Calu3 (cell line): Measurements from ENCODE around the gene DCN. TPM values are rescaled to one million over a fixed set of nuclear protein-coding genes. Genes with fewer than 3 reads are reported as not detected.
"Not testable (repeated sequence)": the region's sequence is repeated elsewhere in the genome, so short reads cannot be mapped to it uniquely, and the experiment has no call there.

ENCODE experiments used
- BruUV-seq: library from RNA; stranded (reverse); fragments of 400-500 nt; replicated peaks from 2 replicates; lab custom pipeline; 2021; lab: Mats Ljungman, UMichigan
- CTCF ChIA-PET: fragments of 300-600 bp; sonication (Branson Sonifier 250); formaldehyde crosslinking; loops from one replicate; lab custom pipeline; 2022; ENCODE audit warnings: antibody characterized with exemption; lab: Charles Lee
- DNase-seq: peaks from one replicate; pipeline ENCODE4 v3.0.0; 2022
- H3K27ac Mint-ChIP-seq: one replicate; pipeline ENCODE4 v1.8.0; 2022; ENCODE audit warnings: mixed read lengths; ENCODE audit not compliant: unreplicated experiment
- H3K27me3 Mint-ChIP-seq: one replicate; pipeline ENCODE4 v1.8.0; 2022; ENCODE audit warnings: mixed read lengths; ENCODE audit not compliant: unreplicated experiment
- H3K36me3 Mint-ChIP-seq: one replicate; pipeline ENCODE4 v1.8.0; 2022; ENCODE audit warnings: mild to moderate bottlenecking, moderate library complexity, mixed read lengths; ENCODE audit not compliant: insufficient read depth, unreplicated experiment
- H3K4me1 Mint-ChIP-seq: one replicate; pipeline ENCODE4 v1.8.0; 2022; ENCODE audit warnings: mild to moderate bottlenecking, low read depth, mixed read lengths; ENCODE audit not compliant: unreplicated experiment
- H3K4me3 Mint-ChIP-seq: one replicate; pipeline ENCODE4 v1.8.0; 2022; ENCODE audit warnings: mild to moderate bottlenecking, low read depth, moderate library complexity, mixed read lengths; ENCODE audit not compliant: unreplicated experiment
- H3K9me3 Mint-ChIP-seq: one replicate; pipeline ENCODE4 v1.8.0; 2022; ENCODE audit warnings: low read depth, mixed read lengths; ENCODE audit not compliant: unreplicated experiment
- intact Hi-C: fragments of 100-400 bp; cut with micrococcal nuclease; formaldehyde crosslinking; loops from one replicate; pipeline ENCODE4 v1.10.0; 2022; ENCODE audit not compliant: unreplicated experiment
- total RNA-seq: library from RNA; stranded (reverse); gene quantifications from 2 replicates; pipeline ENCODE4 v1.2.3, GENCODE V29; 2022
- TF ChIP-seq, protein P1 (sequence below): fragments of 200-600 bp; IDR thresholded peaks from one replicate; pipeline ENCODE4 v1.8.0; 2022; ENCODE audit warnings: antibody characterized with exemption; ENCODE audit not compliant: unreplicated experiment

The DCN gene
- total RNA-seq, 1 experiment from 2014 or later: not detected

GRCh38 chr12:91210144-91210543, 27.5 kb upstream of the DCN start:
- Mint-ChIP-seq H3K36me3 (no peaks in the 10 kb centered on the region), H3K4me1 (no peaks in the 10 kb centered on the region), H3K4me3 (no peak overlapping the region), H3K27me3 (no peaks in the 10 kb centered on the region), H3K9me3 (peaks cover 13% of the 10 kb centered on the region), H3K27ac (no peak overlapping the region)
- CTCF ChIA-PET: no interaction called here
- TF ChIP-seq, protein P1, sequence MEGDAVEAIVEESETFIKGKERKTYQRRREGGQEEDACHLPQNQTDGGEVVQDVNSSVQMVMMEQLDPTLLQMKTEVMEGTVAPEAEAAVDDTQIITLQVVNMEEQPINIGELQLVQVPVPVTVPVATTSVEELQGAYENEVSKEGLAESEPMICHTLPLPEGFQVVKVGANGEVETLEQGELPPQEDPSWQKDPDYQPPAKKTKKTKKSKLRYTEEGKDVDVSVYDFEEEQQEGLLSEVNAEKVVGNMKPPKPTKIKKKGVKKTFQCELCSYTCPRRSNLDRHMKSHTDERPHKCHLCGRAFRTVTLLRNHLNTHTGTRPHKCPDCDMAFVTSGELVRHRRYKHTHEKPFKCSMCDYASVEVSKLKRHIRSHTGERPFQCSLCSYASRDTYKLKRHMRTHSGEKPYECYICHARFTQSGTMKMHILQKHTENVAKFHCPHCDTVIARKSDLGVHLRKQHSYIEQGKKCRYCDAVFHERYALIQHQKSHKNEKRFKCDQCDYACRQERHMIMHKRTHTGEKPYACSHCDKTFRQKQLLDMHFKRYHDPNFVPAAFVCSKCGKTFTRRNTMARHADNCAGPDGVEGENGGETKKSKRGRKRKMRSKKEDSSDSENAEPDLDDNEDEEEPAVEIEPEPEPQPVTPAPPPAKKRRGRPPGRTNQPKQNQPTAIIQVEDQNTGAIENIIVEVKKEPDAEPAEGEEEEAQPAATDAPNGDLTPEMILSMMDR: no peak
- intact Hi-C loops: no loop called here
- BruUV-seq: no TSS peak
- no peak for DNase-seq

GRCh38 chr12:91207301-91207700, 24.7 kb upstream of the DCN start:
- H3K4me3 Mint-ChIP-seq, H3K9me3 Mint-ChIP-seq, H3K36me3 Mint-ChIP-seq, CTCF ChIA-PET, BruUV-seq, intact Hi-C loops, H3K4me1 Mint-ChIP-seq, H3K27ac Mint-ChIP-seq, DNase-seq, H3K27me3 Mint-ChIP-seq: not testable (repeated sequence)

DNA sequence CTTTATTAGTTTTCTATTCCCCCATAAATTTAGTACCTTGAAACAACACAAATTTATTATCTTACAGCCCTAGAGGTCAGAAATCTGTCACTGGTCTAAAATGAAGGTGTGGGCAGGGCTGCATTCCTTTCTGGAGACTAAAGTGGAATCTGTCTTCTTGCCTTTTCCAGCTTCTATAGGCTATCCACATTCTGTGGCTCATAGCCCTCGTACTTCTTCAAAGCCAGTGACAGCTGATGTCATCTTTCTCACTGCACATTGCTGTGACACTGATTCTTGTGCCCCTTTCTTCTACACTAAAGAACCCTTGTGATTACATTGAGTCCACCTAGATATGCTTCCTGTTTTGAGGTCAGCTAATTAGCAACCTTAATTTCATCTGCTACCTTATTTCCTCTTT, 23.2 kb upstream of the DCN start:
- intact Hi-C loops: no loop called here
- H3K4me1 Mint-ChIP-seq: no peaks in the 10 kb centered on the region
- no peak overlapping the region for H3K27ac Mint-ChIP-seq
- no peak overlapping the region for H3K4me3 Mint-ChIP-seq
- H3K27me3 Mint-ChIP-seq: no peaks in the 10 kb centered on the region
- no TSS peak for BruUV-seq
- H3K36me3 Mint-ChIP-seq: no peaks in the 10 kb centered on the region
- no peak for DNase-seq
- TF ChIP-seq, protein P1: no peak
- peaks cover 10% of the 10 kb centered on the region for H3K9me3 Mint-ChIP-seq
- CTCF ChIA-PET: no interaction called here

GRCh38 chr12:91204421-91204820, 21.8 kb upstream of the DCN start:
- intact Hi-C loops: no loop called here
- BruUV-seq: no TSS peak
- CTCF ChIA-PET: no interaction called here
- H3K9me3 Mint-ChIP-seq: peaks cover 10% of the 10 kb centered on the region
- no peak overlapping the region for H3K27ac Mint-ChIP-seq
- TF ChIP-seq, protein P1: no peak
- DNase-seq: no peak
- H3K36me3 Mint-ChIP-seq: no peaks in the 10 kb centered on the region
- no peaks in the 10 kb centered on the region for H3K4me1 Mint-ChIP-seq
- no peaks in the 10 kb centered on the region for H3K27me3 Mint-ChIP-seq
- no peak overlapping the region for H3K4me3 Mint-ChIP-seq

DNA sequence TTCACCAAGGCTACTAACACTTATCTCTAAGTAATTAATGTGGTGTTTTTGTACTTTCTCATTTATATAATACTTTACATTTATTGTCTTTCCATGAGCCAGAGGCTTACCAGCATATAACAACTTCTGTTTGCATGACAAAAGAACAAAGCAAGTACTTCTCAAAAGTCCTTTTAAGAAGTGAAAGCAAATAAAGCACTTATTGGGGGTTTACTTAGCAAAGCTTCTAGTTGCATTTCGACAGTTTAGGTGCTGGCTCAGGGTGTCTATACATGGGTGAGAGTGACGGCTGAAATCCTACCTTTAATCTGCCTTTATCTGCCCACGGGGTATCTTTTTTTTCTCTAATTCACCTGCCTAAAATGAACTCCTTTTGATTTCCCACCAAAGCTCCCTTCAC, 21.0 kb upstream of the DCN start:
- TF ChIP-seq, protein P1: no peak
- no peaks in the 10 kb centered on the region for H3K4me1 Mint-ChIP-seq
- DNase-seq: no peak
- H3K36me3 Mint-ChIP-seq: no peaks in the 10 kb centered on the region
- H3K4me3 Mint-ChIP-seq: no peak overlapping the region
- intact Hi-C loops: no loop called here
- H3K27me3 Mint-ChIP-seq: no peaks in the 10 kb centered on the region
- no TSS peak for BruUV-seq
- CTCF ChIA-PET: no interaction called here
- peaks cover 10% of the 10 kb centered on the region for H3K9me3 Mint-ChIP-seq
- no peak overlapping the region for H3K27ac Mint-ChIP-seq
